K562 (cell line): ENCODE data around the gene GPAT3. TPM values are rescaled to one million over a fixed set of nuclear protein-coding genes. Genes with fewer than 3 reads are reported as not detected.
"Not testable (repeated sequence)": the region's sequence is repeated elsewhere in the genome, so short reads cannot be mapped to it uniquely, and the experiment has no call there.

Experiments
- ATAC-seq: fragments of 200-7000 bp; cut with Tn5 transposase; 3 replicates; pipeline ENCODE4 v1.9.1; 2020; ENCODE audit warnings: moderate library complexity
- BruUV-seq: library from RNA; stranded (reverse); fragments of 400-500 nt; replicated peaks from 2 replicates; lab custom pipeline; 2021; lab: Mats Ljungman, UMichigan
- CTCF ChIA-PET: fragments of 300-600 bp; formaldehyde crosslinking; extraction: SDS; loops from one replicate; lab custom pipeline; 2021; ENCODE audit warnings: low intra/inter-chr PET ratio; lab: Yijun Ruan, JAX
- POLR2A ChIA-PET: fragments of 300-600, 350-650 bp; sonication (Branson Sonifier 250); formaldehyde crosslinking; extraction: SDS; loops from one replicate; lab custom pipeline; 2021; ENCODE audit warnings: antibody characterized with exemption, inconsistent platforms; lab: Yijun Ruan, JAX
- DNase-seq, 4 experiments: peaks; one replicate each; pipeline versions ENCODE4 v3.0.0 to v3.0.0-alpha.2; 2011 to 2018; ENCODE audit warnings: low spot score in 3 of 4, mixed read lengths in 3 of 4; ENCODE audit errors: extremely low read depth in 1 of 4
- FAIRE-seq: peaks from 2 replicates; lab custom pipeline; 2011; peaks lifted over from hg19 to GRCh38; lab: Jason Lieb, UNC
- H2AFZ ChIP-seq: 2 replicates; pipeline ENCODE4 v1.6.0; 2011; ENCODE audit warnings: low read depth, low read length, control low read depth, inconsistent platforms
- H3K27ac ChIP-seq: fragments of 200-600 bp; 3 replicates; pipeline ENCODE4 v1.8.0; 2011; ENCODE audit warnings: low read depth, mild to moderate bottlenecking, control low read depth, inconsistent platforms, low read length, moderate library complexity, mixed read lengths; ENCODE audit errors: extremely low read depth
- H3K27me3 ChIP-seq, 2 experiments: fragments of 300-600 bp in 1 of 2; 2 replicates in 1 of 2; 3 replicates in 1 of 2; pipeline versions ENCODE4 v1.6.0 to v1.8.0; 2011; ENCODE audit warnings: inconsistent platforms in 2 of 2, low read length in 2 of 2, mild to moderate bottlenecking in 1 of 2, mixed read lengths in 1 of 2, moderate library complexity in 1 of 2; ENCODE audit not compliant: control insufficient read depth in 2 of 2, insufficient read depth in 2 of 2
- H3K36me3 ChIP-seq: fragments of 300-600 bp; 3 replicates; pipeline ENCODE4 v1.8.0; 2011; ENCODE audit warnings: mild to moderate bottlenecking, low read length, inconsistent platforms; ENCODE audit not compliant: control insufficient read depth, insufficient read depth
- H3K4me1 ChIP-seq, 2 experiments: fragments of 200-600 bp in 1 of 2; replicated peaks in 1 of 2; 2 replicates in 1 of 2; 3 replicates in 1 of 2; pipeline versions ENCODE4 v1.5.1 to v1.8.0; 2011; ENCODE audit warnings: inconsistent platforms in 2 of 2, low read length in 2 of 2, mild to moderate bottlenecking in 1 of 2, mixed read lengths in 1 of 2, moderate library complexity in 1 of 2; ENCODE audit not compliant: control insufficient read depth in 2 of 2, insufficient read depth in 2 of 2
- H3K4me2 ChIP-seq: 2 replicates; pipeline ENCODE4 v1.6.1; 2011; ENCODE audit warnings: low read length, control low read depth, inconsistent platforms, mixed read lengths; ENCODE audit not compliant: insufficient read depth
- H3K4me3 ChIP-seq: fragments of 200-600 bp; sonication (generic), shearing (Covaris generic); 2 replicates; pipeline ENCODE4 v1.5.1; 2016; ENCODE audit warnings: control low read depth, inconsistent platforms
- H3K79me2 ChIP-seq: fragments of 200-600 bp; 3 replicates; pipeline ENCODE4 v1.8.0; 2011; ENCODE audit warnings: low read length, inconsistent platforms; ENCODE audit not compliant: control insufficient read depth, insufficient read depth
- H3K9ac ChIP-seq, 2 experiments: 2 replicates each; pipeline versions ENCODE4 v1.6.0 to v1.6.1; 2011; ENCODE audit warnings: low read depth in 2 of 2, low read length in 2 of 2, control low read depth in 1 of 2, inconsistent platforms in 1 of 2, mild to moderate bottlenecking in 1 of 2, mixed read lengths in 1 of 2; ENCODE audit not compliant: insufficient read depth in 1 of 2
- H3K9me1 ChIP-seq: one replicate; pipeline ENCODE4 v1.6.0; 2011; ENCODE audit warnings: inconsistent platforms, mild to moderate bottlenecking, low read length, moderate library complexity; ENCODE audit not compliant: control insufficient read depth, insufficient read depth
- H3K9me3 ChIP-seq: replicated peaks from 2 replicates; pipeline ENCODE4 v1.5.1; 2011; ENCODE audit warnings: low read depth, low read length, inconsistent platforms; ENCODE audit not compliant: control insufficient read depth, insufficient read depth
- H4K20me1 ChIP-seq: replicated peaks from 2 replicates; pipeline ENCODE4 v1.6.1; 2011; ENCODE audit warnings: low read length, inconsistent platforms, mixed read lengths; ENCODE audit not compliant: control insufficient read depth, insufficient read depth
- ADNP ChIP-seq: fragments of 200-800 bp; sonication (Bioruptor generic); IDR thresholded peaks from 2 replicates; pipeline ENCODE4 v1.6.1; 2016; ENCODE audit warnings: missing genetic modification characterization, missing compliant biosample characterization
- C11orf30 ChIP-seq: fragments of 450-650 bp; IDR thresholded peaks from 2 replicates; pipeline ENCODE4 v1.6.1; 2016; ENCODE audit warnings: low read depth, mild to moderate bottlenecking
- GATA2 ChIP-seq: sonication (generic); formaldehyde crosslinking; IDR thresholded peaks from 2 replicates; pipeline ENCODE4 v1.4.0; 2020; ENCODE audit warnings: mild to moderate bottlenecking, missing genetic modification reagents
- HDGF ChIP-seq: fragments of 450-650 bp; IDR thresholded peaks from 2 replicates; pipeline ENCODE4 v1.6.1; 2016
- HMG20B ChIP-seq: fragments of 250-450 bp; sonication (Bioruptor Pico); IDR thresholded peaks from 2 replicates; pipeline ENCODE4 v1.5.0; 2021; ENCODE audit warnings: mild to moderate bottlenecking
- PHF20 ChIP-seq: fragments of 450-650 bp; IDR thresholded peaks from 2 replicates; pipeline ENCODE4 v1.6.1; 2018; ENCODE audit not compliant: partially characterized antibody
- RBFOX2 ChIP-seq: fragments of 200-400 bp; formaldehyde crosslinking; IDR thresholded peaks from 2 replicates; pipeline ENCODE4 v1.6.1; 2017; ENCODE audit warnings: low read depth, mild to moderate bottlenecking, low read length, moderate library complexity
- RUNX1 ChIP-seq: sonication (generic); IDR thresholded peaks from 2 replicates; pipeline ENCODE4 v1.6.1; 2016; ENCODE audit warnings: antibody characterized with exemption, low read depth
- TARDBP ChIP-seq: fragments of 450-650 bp; IDR thresholded peaks from 2 replicates; pipeline ENCODE4 v1.6.1; 2016
- TBP ChIP-seq: optimal IDR thresholded peaks from 2 replicates; pipeline ENCODE3; 2011; ENCODE audit warnings: low read depth, low read length, improper control_type of control experiment
- ZNF146 ChIP-seq: IDR thresholded peaks from one replicate; pipeline ENCODE4 v1.6.1; 2018; ENCODE audit warnings: missing compliant biosample characterization; ENCODE audit not compliant: unreplicated experiment
- ZNF263 ChIP-seq: sonication (generic); formaldehyde crosslinking; IDR thresholded peaks from 2 replicates; pipeline ENCODE4 v1.8.0; 2022; ENCODE audit warnings: mild to moderate bottlenecking, missing genetic modification reagents, borderline replicate concordance
- WGBS: fragments of 100-300 bp; shearing (Covaris generic); methylation state at CpG from one replicate; pipeline ENCODE4 v1.1.6; 2016; ENCODE audit warnings: low coverage, mixed read lengths; ENCODE audit not compliant: insufficient coverage; ENCODE audit errors: missing lambda C conversion rate; 5-methylcytosine and 5-hydroxymethylcytosine counted together
- in situ Hi-C: fragments of 300-500 bp; cut with MboI; formaldehyde crosslinking; loops from 4 replicates; pipeline ENCODE4 v1.15.0; 2018; ENCODE audit warnings: inconsistent platforms, mixed read lengths
- intact Hi-C: fragments of 100-400 bp; cut with micrococcal nuclease; formaldehyde crosslinking; loops from 2 replicates; pipeline ENCODE4 v1.14.2; 2022
- polyA plus RNA-seq, 8 experiments: library from polyadenylated mRNA; depleted of rRNA in 4 of 8; stranded (reverse) in 5 of 8; unstranded in 3 of 8; fragments of >200 nt; fragmentation: Nextera tagmentation in 2 of 8; fragmentation: Illumina TruSeq in 1 of 8; extraction: Ambion mirVana in 2 of 8; extraction: Trizol in 1 of 8; gene quantifications; 2 replicates each; pipeline versions ENCODE4 v1.2.1 to v1.2.3, GENCODE V29; 2011 to 2014; ENCODE audit warnings: inconsistent platforms in 1 of 8, missing spikeins in 1 of 8
- total RNA-seq, 7 experiments: library from RNA; depleted of rRNA in 6 of 7; stranded (reverse); fragments of >200 nt in 6 of 7; fragmentation: Illumina TruSeq in 2 of 7; extraction: Trizol in 2 of 7; gene quantifications; 2 replicates each; pipeline versions ENCODE4 v1.2.1 to v1.2.3, GENCODE V29; 2011 to 2021; ENCODE audit warnings: low replicate concordance in 1 of 7
- TF ChIP-seq, protein P1 (sequence below): sonication (generic); formaldehyde crosslinking; IDR thresholded peaks from 2 replicates; pipeline ENCODE4 v1.8.1; 2023; ENCODE audit warnings: mild to moderate bottlenecking, missing genetic modification reagents, moderate library complexity

The GPAT3 gene
- total and polyA plus RNA-seq, 9 of the 15 experiments (the other 6 are each of a cell fraction or from before 2014, with no cell fraction given): 4.1 to 16.1 (median 13.1) TPM

DNA sequence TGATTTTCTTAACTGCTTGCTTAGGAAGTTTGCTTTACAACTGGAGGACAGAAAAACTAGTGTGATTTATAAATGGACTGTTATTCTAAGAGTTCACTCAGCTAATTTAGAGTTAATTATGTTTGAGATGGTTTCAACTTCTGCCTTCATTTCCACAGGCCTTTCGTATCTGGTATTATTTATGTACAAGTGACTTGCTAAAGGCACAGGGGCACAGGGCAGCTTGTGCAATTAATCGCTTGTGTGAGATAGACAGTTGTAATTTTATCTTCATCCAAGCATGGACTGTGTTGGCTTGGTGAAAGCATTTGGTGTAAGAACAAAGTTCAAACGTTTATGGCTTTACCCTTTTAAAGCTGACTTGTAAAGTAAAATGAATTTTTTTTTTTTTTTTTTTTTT lies 38.3 kb downstream of the GPAT3 start:
- DNase-seq (no peak), ATAC-seq (no peak)
- H3K27ac ChIP-seq: no peak overlapping the region
- TF ChIP-seq RUNX1 (no peak), HDGF (no peak), PHF20 (no peak), RBFOX2 (no peak), HMG20B (CRISPR knock-in tag) (no peak), GATA2 (CRISPR knock-in tag) (no peak), ADNP (tag) (no peak), ZNF263 (no peak), ZNF146 (CRISPR knock-in tag) (no peak), TARDBP (no peak), TBP (no peak), C11orf30 (no peak)
- TF ChIP-seq, protein P1, sequence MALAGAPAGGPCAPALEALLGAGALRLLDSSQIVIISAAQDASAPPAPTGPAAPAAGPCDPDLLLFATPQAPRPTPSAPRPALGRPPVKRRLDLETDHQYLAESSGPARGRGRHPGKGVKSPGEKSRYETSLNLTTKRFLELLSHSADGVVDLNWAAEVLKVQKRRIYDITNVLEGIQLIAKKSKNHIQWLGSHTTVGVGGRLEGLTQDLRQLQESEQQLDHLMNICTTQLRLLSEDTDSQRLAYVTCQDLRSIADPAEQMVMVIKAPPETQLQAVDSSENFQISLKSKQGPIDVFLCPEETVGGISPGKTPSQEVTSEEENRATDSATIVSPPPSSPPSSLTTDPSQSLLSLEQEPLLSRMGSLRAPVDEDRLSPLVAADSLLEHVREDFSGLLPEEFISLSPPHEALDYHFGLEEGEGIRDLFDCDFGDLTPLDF: no peak
- TF ChIP-seq, all 486 proteins: peak for 0
- Histone ChIP-seq H3K79me2 (no peaks in the 10 kb centered on the region), H2AFZ (no peak overlapping the region), H3K9me1 (no peaks in the 10 kb centered on the region), H3K4me2 (no peak overlapping the region), H3K9ac (no peak overlapping the region), H4K20me1 (no peaks in the 10 kb centered on the region), H3K4me1 (no peaks in the 10 kb centered on the region), H3K4me3 (no peak overlapping the region), H3K36me3 (no peaks in the 10 kb centered on the region), H3K9me3 (no peaks in the 10 kb centered on the region), H3K27me3 (no peaks in the 10 kb centered on the region)
- ChIA-PET CTCF (interaction anchor here (0.6 kb wide), 1 partner anchor 153 kb away, joined by 5 read pairs; no protein-coding TSS in a partner anchor), POLR2A (no interaction called here)
- no peak for FAIRE-seq
- intact Hi-C loops: no loop called here
- 47% methylated on average over 3 of the region's 3 CpGs for WGBS
- in situ Hi-C loops: no loop called here
- BruUV-seq: no TSS peak

DNA sequence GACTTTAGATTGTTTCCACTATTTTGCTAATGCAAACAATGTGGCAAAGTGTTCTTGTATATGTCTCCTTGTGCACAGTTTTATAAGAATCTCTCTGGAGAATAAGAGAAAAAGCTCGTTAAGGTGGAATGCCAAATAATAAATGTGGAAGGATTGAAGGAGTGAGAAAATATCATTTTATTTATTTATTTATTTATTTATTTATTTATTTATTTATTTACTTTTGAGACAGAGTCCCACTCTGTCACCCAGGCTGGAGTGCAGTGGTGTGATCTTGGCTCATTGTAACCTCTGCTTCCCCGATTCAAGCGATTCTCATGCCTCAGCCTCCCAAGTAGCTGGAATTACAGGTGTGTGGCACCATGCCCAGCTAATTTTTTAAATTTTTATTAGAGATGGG lies 40.3 kb downstream of the GPAT3 start:
- H3K79me2 ChIP-seq, H3K27ac ChIP-seq, H3K4me2 ChIP-seq, FAIRE-seq, H3K4me3 ChIP-seq, H3K9me1 ChIP-seq, H3K36me3 ChIP-seq, H3K27me3 ChIP-seq, BruUV-seq, DNase-seq, H3K9me3 ChIP-seq, H3K4me1 ChIP-seq, ATAC-seq, in situ Hi-C loops, H4K20me1 ChIP-seq, intact Hi-C loops, H3K9ac ChIP-seq, CTCF ChIA-PET, H2AFZ ChIP-seq: not testable (repeated sequence)
- 50% methylated on average over 3 of the region's 3 CpGs for WGBS
- POLR2A ChIA-PET: interaction anchor here (0.8 kb wide), 1 partner anchor 19 kb away, joined by 3 read pairs; no protein-coding TSS in a partner anchor
